Naive thymus-derived CD4-positive, alpha-beta T cell (primary cell): ENCODE measurements around the gene SCIN. TPM values are rescaled to one million over a fixed set of nuclear protein-coding genes. Genes with fewer than 3 reads are reported as not detected.

ENCODE experiments used
- ATAC-seq: fragments of 150-1000 bp; cut with Tn5 transposase; 2 replicates; pipeline ENCODE4 v1.10.0; 2021; ENCODE audit warnings: mild to moderate bottlenecking, moderate library complexity
- CTCF ChIA-PET: fragments of 350-600 bp; sonication (Branson Sonifier 250); formaldehyde crosslinking; loops from one replicate; lab custom pipeline; 2021; ENCODE audit warnings: antibody characterized with exemption; lab: Charles Lee
- POLR2A ChIA-PET: fragments of 350-600 bp; sonication (Branson Sonifier 250); formaldehyde crosslinking; loops from one replicate; lab custom pipeline; 2021; ENCODE audit warnings: antibody characterized with exemption, inconsistent platforms; lab: Charles Lee
- DNase-seq, 9 donors: peaks; one replicate each; pipeline versions ENCODE4 v3.0.0 to v3.0.0-alpha.2; 2020 to 2022; ENCODE audit warnings: mixed read lengths in 1 of 9
- H3K27ac ChIP-seq: one replicate; pipeline ENCODE4 v1.7.0; 2013; ENCODE audit warnings: mild to moderate bottlenecking, low read depth, low read length, moderate library complexity
- H3K27me3 ChIP-seq, 2 donors: one replicate each; pipeline ENCODE4 v1.7.0; 2013; ENCODE audit warnings: low read length in 2 of 2, mild to moderate bottlenecking in 2 of 2, moderate library complexity in 2 of 2; ENCODE audit not compliant: control insufficient read depth in 2 of 2, insufficient read depth in 2 of 2
- H3K36me3 ChIP-seq, 3 experiments: 1 replicate in 2 of 3; 2 replicates in 1 of 3; pipeline ENCODE4 v1.7.0; 2013; ENCODE audit warnings: low read length in 3 of 3, mild to moderate bottlenecking in 3 of 3, moderate library complexity in 1 of 3; ENCODE audit not compliant: insufficient read depth in 3 of 3, control insufficient read depth in 2 of 3
- H3K4me1 ChIP-seq, 2 donors: one replicate each; pipeline ENCODE4 v1.7.0; 2013; ENCODE audit warnings: low read length in 2 of 2, mild to moderate bottlenecking in 2 of 2, moderate library complexity in 1 of 2; ENCODE audit not compliant: control insufficient read depth in 2 of 2, insufficient read depth in 2 of 2
- H3K4me3 ChIP-seq: 2 replicates; pipeline ENCODE4 v1.7.0; 2013; ENCODE audit warnings: mild to moderate bottlenecking, low read length
- H3K9me3 ChIP-seq, 3 experiments: 1 replicate in 2 of 3; 2 replicates in 1 of 3; pipeline ENCODE4 v1.7.0; 2013; ENCODE audit warnings: low read length in 3 of 3; ENCODE audit not compliant: control insufficient read depth in 2 of 3
- H3K27ac Mint-ChIP-seq, 9 donors: one replicate each; pipeline ENCODE4 v1.8.0; 2020 to 2022; ENCODE audit warnings: mixed read lengths in 9 of 9, mild to moderate bottlenecking in 8 of 9, moderate library complexity in 5 of 9, inconsistent platforms in 2 of 9
- H3K27me3 Mint-ChIP-seq, 5 donors: one replicate each; pipeline ENCODE4 v1.8.0; 2021 to 2022; ENCODE audit warnings: mixed read lengths in 5 of 5, mild to moderate bottlenecking in 1 of 5
- H3K36me3 Mint-ChIP-seq, 5 donors: one replicate each; pipeline ENCODE4 v1.8.0; 2020 to 2022; ENCODE audit warnings: mixed read lengths in 5 of 5, mild to moderate bottlenecking in 3 of 5, inconsistent platforms in 1 of 5
- H3K4me1 Mint-ChIP-seq, 7 donors: one replicate each; pipeline ENCODE4 v1.8.0; 2020 to 2022; ENCODE audit warnings: mixed read lengths in 7 of 7, mild to moderate bottlenecking in 3 of 7, inconsistent platforms in 1 of 7
- H3K4me3 Mint-ChIP-seq, 10 donors: one replicate each; pipeline ENCODE4 v1.8.0; 2020 to 2022; ENCODE audit warnings: mild to moderate bottlenecking in 10 of 10, mixed read lengths in 10 of 10, moderate library complexity in 6 of 10, inconsistent platforms in 2 of 10
- H3K9me3 Mint-ChIP-seq, 11 donors: one replicate each; pipeline ENCODE4 v1.8.0; 2020 to 2022; ENCODE audit warnings: mixed read lengths in 11 of 11, mild to moderate bottlenecking in 4 of 11, inconsistent platforms in 1 of 11, moderate library complexity in 1 of 11
- intact Hi-C, 2 donors: fragments of 100-400 bp; cut with micrococcal nuclease; formaldehyde crosslinking; loops; one replicate each; pipeline ENCODE4 v1.15.1; 2023
- polyA plus RNA-seq, 2 donors: library from polyadenylated mRNA; unstranded; fragments of 300-500 nt; fragmentation: Illumina TruSeq; gene quantifications; one replicate each; pipeline ENCODE4 v1.2.3, GENCODE V29; 2021
- total RNA-seq, 6 experiments: library from RNA in 5 of 6; stranded (reverse) in 5 of 6; gene quantifications; 1 replicate in 5 of 6; 2 replicates in 1 of 6; pipeline ENCODE4 v1.2.3 and lab custom pipeline; 2021 to 2026

The SCIN gene
- total and polyA plus RNA-seq, 7 experiments from 2014 or later: 0.16 to 0.95 (median 0.35) TPM; not detected in 3

DNA sequence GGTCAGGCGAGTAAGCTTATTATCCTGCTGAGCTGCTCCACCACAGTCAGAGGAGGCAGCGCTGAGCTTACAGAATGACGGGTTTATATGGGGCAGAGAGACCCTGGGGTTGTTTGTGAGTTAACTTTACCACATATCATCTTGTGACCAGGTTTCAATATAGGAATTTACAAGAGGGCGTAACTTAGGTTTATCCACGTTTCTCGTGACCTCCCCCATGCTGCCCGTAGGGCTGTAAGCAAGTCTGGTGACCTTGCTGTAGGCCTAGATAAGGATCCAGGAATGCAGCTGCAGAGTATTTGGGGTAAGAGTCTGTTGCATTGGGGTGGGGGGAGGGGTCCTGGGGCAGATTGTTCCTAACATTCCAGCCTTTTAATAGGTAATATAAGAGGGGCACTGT lies 24.6 kb downstream of the SCIN start:
- CTCF ChIA-PET: no interaction called here
- H3K27ac Mint-ChIP-seq: no peak overlapping the region
- ATAC-seq (no peak), DNase-seq (no peak)
- peaks cover 0 to 9% (median 0%) of the 10 kb centered on the region in 11 donors for H3K9me3 Mint-ChIP-seq
- no peak overlapping the region for H3K4me3 Mint-ChIP-seq
- H3K9me3 ChIP-seq: no peaks in the 10 kb centered on the region
- H3K36me3 Mint-ChIP-seq: no peaks in the 10 kb centered on the region
- POLR2A ChIA-PET: no interaction called here
- no peaks in the 10 kb centered on the region for H3K27me3 ChIP-seq
- H3K4me1 ChIP-seq: no peaks in the 10 kb centered on the region
- no peak overlapping the region for H3K4me3 ChIP-seq
- H3K36me3 ChIP-seq: no peaks in the 10 kb centered on the region
- intact Hi-C loops: no loop called here
- H3K27me3 Mint-ChIP-seq: peaks cover 4 to 12% (median 8%) of the 10 kb centered on the region in 5 donors
- H3K4me1 Mint-ChIP-seq: peaks cover 0 to 1% (median 0%) of the 10 kb centered on the region in 7 donors
- H3K27ac ChIP-seq: no peak overlapping the region

DNA sequence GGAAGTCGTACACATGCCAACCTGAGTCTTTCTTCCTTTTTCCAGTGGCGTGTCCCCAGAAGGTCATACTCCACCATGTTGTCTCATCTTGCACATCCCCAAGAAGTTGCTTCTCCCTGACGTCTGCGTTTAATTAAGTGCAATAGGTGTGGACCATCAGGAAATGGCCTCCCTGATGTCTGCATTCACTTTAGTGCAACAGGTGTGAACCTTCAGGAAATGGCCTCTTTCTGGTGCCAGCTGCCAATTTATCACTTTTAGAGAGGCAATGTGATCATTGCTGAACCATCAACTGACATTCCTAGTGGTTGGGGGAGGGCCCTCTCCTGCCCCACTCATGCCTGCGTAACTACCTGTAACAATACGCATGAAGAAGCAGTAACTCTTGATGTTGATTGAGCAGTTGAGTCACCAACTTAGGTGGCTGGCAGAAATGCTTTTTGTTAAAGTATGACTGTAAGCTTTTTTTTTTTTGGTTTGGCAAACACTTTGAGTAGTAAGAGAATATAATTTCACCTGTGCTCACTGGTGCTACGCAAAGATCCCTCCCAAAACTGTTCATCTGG lies 25.8 kb downstream of the SCIN start:
- peaks cover 0 to 9% (median 2%) of the 10 kb centered on the region in 11 donors for H3K9me3 Mint-ChIP-seq
- Histone ChIP-seq H3K4me3 (no peak overlapping the region), H3K4me1 (no peaks in the 10 kb centered on the region), H3K9me3 (no peaks in the 10 kb centered on the region), H3K27me3 (no peaks in the 10 kb centered on the region), H3K27ac (no peak overlapping the region), H3K36me3 (no peaks in the 10 kb centered on the region)
- CTCF ChIA-PET: no interaction called here
- no peak overlapping the region for H3K27ac Mint-ChIP-seq
- no peaks in the 10 kb centered on the region for H3K36me3 Mint-ChIP-seq
- POLR2A ChIA-PET: no interaction called here
- no peak overlapping the region for H3K4me3 Mint-ChIP-seq
- ATAC-seq (no peak), DNase-seq (no peak)
- H3K27me3 Mint-ChIP-seq: peaks cover 5 to 12% (median 9%) of the 10 kb centered on the region in 5 donors
- H3K4me1 Mint-ChIP-seq: peaks cover 0 to 1% (median 0%) of the 10 kb centered on the region in 7 donors
- intact Hi-C loops: no loop called here

DNA sequence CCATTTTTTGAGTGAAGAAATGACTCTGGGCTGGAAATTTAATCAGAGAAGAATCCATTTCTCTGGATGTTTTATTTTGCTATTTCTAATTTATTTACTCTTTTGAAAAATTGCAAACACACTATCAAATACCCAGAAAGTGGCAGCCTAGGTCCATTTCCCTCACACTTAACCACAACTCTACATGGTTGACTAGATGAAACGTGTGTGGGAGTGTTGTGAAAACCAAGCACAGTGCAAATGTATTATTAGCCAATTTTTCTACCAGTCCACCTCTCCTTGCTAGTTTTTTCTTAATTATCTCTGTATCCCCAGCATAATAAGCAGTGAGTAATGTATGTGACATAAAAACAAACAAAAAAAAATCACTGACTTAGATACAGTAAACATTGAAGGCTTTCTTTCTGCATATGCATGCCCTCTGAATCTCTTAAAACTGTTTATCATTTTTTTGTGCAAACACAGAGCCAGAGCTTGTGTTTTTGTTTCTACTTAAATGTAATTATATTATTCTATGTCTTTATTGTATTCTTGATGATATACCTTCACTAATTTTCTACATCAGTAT lies 30.9 kb downstream of the SCIN start:
- Mint-ChIP-seq H3K4me1 (peaks cover 0 to 1% (median 0%) of the 10 kb centered on the region in 7 donors), H3K27me3 (peaks cover 0 to 9% (median 7%) of the 10 kb centered on the region in 5 donors), H3K36me3 (peaks cover 0 to 11% (median 0%) of the 10 kb centered on the region in 5 donors), H3K27ac (no peak overlapping the region), H3K4me3 (no peak overlapping the region), H3K9me3 (peaks cover 3 to 25% (median 11%) of the 10 kb centered on the region in 11 donors)
- Histone ChIP-seq H3K4me1 (no peaks in the 10 kb centered on the region), H3K27ac (no peak overlapping the region), H3K36me3 (no peaks in the 10 kb centered on the region), H3K4me3 (no peak overlapping the region), H3K9me3 (no peaks in the 10 kb centered on the region), H3K27me3 (no peaks in the 10 kb centered on the region)
- ATAC-seq: no peak
- intact Hi-C loops: no loop called here
- POLR2A ChIA-PET: no interaction called here
- no peak for DNase-seq
- CTCF ChIA-PET: no interaction called here

DNA sequence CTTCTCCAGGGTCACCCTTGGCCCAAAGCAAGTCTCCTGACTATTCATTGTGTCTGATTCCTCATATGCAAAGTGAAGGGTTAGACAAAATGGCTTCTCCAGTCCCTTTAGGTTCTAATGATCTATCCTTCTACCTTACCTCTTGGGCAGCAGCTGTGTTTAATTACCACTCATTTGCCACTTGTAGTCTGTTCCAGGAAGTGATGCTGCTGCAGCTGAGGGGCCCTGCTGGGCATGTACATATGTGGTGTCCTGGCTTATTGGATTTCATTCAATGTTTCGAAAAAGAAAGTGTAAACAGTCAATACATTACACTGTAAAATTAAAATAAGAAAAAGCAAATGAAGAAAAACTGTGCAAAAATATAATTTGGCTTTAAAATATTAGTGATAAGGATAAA lies 36.6 kb downstream of the SCIN start:
- no peaks in the 10 kb centered on the region for H3K9me3 ChIP-seq
- Mint-ChIP-seq H3K27ac (no peak overlapping the region), H3K36me3 (peaks cover 0 to 5% (median 0%) of the 10 kb centered on the region in 5 donors), H3K9me3 (peaks cover 0 to 13% (median 6%) of the 10 kb centered on the region in 11 donors), H3K4me3 (no peak overlapping the region), H3K4me1 (no peaks in the 10 kb centered on the region), H3K27me3 (peaks cover 2 to 11% (median 9%) of the 10 kb centered on the region in 5 donors)
- H3K4me3 ChIP-seq: no peak overlapping the region
- no peaks in the 10 kb centered on the region for H3K27me3 ChIP-seq
- intact Hi-C loops: no loop called here
- no peaks in the 10 kb centered on the region for H3K36me3 ChIP-seq
- no peaks in the 10 kb centered on the region for H3K4me1 ChIP-seq
- ChIA-PET CTCF (no interaction called here), POLR2A (no interaction called here)
- no peak overlapping the region for H3K27ac ChIP-seq
- ATAC-seq (no peak), DNase-seq (no peak)

DNA sequence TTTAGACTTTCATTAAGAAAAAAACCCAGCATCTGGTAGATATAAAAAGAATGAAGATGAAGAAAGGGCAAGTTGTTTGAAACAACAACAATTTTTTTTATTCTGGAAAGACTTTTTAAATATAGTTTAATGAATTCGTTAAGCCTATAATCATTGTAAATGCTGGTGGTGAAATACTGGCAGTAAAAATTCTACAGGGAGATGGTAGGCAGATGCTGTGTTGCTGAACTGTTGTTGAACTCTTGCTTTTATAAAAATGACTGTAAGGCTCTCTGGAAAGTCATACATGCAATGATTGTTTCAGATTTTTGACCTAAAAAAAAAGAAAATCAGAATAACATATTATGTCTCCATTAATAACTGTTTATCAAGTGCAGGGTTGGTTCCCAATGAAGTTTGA lies 39.0 kb downstream of the SCIN start:
- H3K9me3 Mint-ChIP-seq: peaks cover 0 to 2% (median 0%) of the 10 kb centered on the region in 11 donors
- Histone ChIP-seq H3K27me3 (no peaks in the 10 kb centered on the region), H3K4me3 (no peak overlapping the region), H3K9me3 (no peaks in the 10 kb centered on the region), H3K27ac (no peak overlapping the region), H3K4me1 (no peaks in the 10 kb centered on the region), H3K36me3 (no peaks in the 10 kb centered on the region)
- H3K36me3 Mint-ChIP-seq: no peaks in the 10 kb centered on the region
- ATAC-seq (no peak), DNase-seq (no peak)
- peaks cover 8 to 27% (median 15%) of the 10 kb centered on the region in 5 donors for H3K27me3 Mint-ChIP-seq
- H3K27ac Mint-ChIP-seq: no peak overlapping the region
- H3K4me3 Mint-ChIP-seq: no peak overlapping the region
- H3K4me1 Mint-ChIP-seq: no peaks in the 10 kb centered on the region
- CTCF ChIA-PET: no interaction called here
- POLR2A ChIA-PET: no interaction called here
- intact Hi-C loops: no loop called here

DNA sequence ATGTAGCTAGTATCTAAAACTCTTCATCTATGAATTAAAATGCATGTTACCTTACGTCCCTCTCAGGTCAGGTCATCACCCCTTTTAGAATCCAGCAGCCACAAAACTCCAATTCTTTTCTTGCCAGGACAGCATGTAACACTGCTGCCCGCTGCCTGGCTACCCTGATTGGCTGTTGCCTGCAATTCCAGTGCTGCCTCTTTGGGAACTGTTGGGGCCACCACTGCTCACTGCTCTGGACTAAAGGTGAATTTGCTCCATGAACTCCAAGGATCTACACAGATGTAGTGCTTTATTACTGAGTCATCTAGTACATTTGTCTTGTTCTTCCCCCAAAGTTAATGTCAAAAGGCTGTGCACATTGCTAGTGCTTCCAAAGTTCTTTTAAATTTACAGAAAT lies 40.4 kb downstream of the SCIN start:
- Histone ChIP-seq H3K9me3 (no peaks in the 10 kb centered on the region), H3K4me3 (no peak overlapping the region), H3K27ac (no peak overlapping the region), H3K36me3 (no peaks in the 10 kb centered on the region), H3K4me1 (no peaks in the 10 kb centered on the region), H3K27me3 (no peaks in the 10 kb centered on the region)
- intact Hi-C loops: no loop called here
- no peaks in the 10 kb centered on the region for H3K36me3 Mint-ChIP-seq
- DNase-seq (no peak), ATAC-seq (no peak)
- H3K9me3 Mint-ChIP-seq: no peaks in the 10 kb centered on the region
- no peak overlapping the region for H3K4me3 Mint-ChIP-seq
- ChIA-PET CTCF (no interaction called here), POLR2A (no interaction called here)
- no peak overlapping the region for H3K27ac Mint-ChIP-seq
- H3K4me1 Mint-ChIP-seq: no peaks in the 10 kb centered on the region
- H3K27me3 Mint-ChIP-seq: peaks cover 10 to 27% (median 15%) of the 10 kb centered on the region in 5 donors

DNA sequence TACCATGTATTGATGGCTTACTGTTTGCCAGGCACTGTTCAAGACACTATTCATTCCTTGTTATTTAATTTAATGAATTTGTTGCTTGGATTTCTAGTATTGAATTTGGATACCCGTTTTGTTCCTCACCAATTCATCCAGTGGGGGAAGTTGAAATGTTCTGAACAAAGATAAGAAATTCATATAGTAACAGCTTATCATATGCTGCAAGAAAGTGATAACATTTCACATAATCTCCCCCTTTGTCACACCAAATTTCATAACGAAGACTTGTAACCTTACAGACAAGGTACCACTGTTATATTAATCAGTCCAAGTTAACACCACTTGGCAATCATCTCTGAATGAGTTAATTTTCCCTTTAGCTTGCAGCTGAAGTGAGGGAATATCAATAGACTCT lies 42.1 kb downstream of the SCIN start:
- H3K4me3 Mint-ChIP-seq: no peak overlapping the region
- ChIA-PET POLR2A (interaction anchor here (0.8 kb wide), 1 partner anchor 9 kb away, joined by 3 read pairs; no protein-coding TSS in a partner anchor), CTCF (no interaction called here)
- Histone ChIP-seq H3K27ac (no peak overlapping the region), H3K4me1 (no peaks in the 10 kb centered on the region), H3K4me3 (no peak overlapping the region), H3K27me3 (no peaks in the 10 kb centered on the region), H3K36me3 (no peaks in the 10 kb centered on the region), H3K9me3 (no peaks in the 10 kb centered on the region)
- DNase-seq (no peak), ATAC-seq (no peak)
- H3K36me3 Mint-ChIP-seq: no peaks in the 10 kb centered on the region
- peaks cover 10 to 27% (median 15%) of the 10 kb centered on the region in 5 donors for H3K27me3 Mint-ChIP-seq
- H3K9me3 Mint-ChIP-seq: no peaks in the 10 kb centered on the region
- H3K4me1 Mint-ChIP-seq: no peaks in the 10 kb centered on the region
- intact Hi-C loops: no loop called here
- no peak overlapping the region for H3K27ac Mint-ChIP-seq
